Measurements from ENCODE around the gene DNAL1.
"Not testable (repeated sequence)": the region's sequence is repeated elsewhere in the genome, so short reads cannot be mapped to it uniquely, and the experiment has no call there.

Gene DNAL1

GRCh38 chr14:73644531-73645247 lies at the start of gene DNAL1:
Gene DNAL1 (plus strand): TSS chr14:73644986. CDS start chr14:73645040, 54 bp downstream.
- DNase-seq = peak; percentile 90 to 91

- DNase-seq = no peak
Observed at GRCh38 chr14:73599499-73599898, 45.3 kb upstream of the DNAL1 start.

- no peak for DNase-seq
Observed at GRCh38 chr14:73602994-73603393, 41.8 kb upstream of the DNAL1 start.

GRCh38 chr14:73606271-73606670 lies 38.5 kb upstream of the DNAL1 start:
- DNase-seq = no peak

- no peak for DNase-seq
Observed at GRCh38 chr14:73607241-73607640, 37.5 kb upstream of the DNAL1 start.

GRCh38 chr14:73610687-73611086 lies 34.1 kb upstream of the DNAL1 start:
- DNase-seq = peak in 1 of 2 experiments; percentile 13

GRCh38 chr14:73612339-73613045 lies 32.3 kb upstream of the DNAL1 start, which contains the start of gene ACOT6:
Gene ACOT6 (plus strand): TSS chr14:73612517. CDS start chr14:73612572, 55 bp downstream.
- DNase-seq = peak in 1 of 2 experiments; percentile 20

- DNase-seq = no peak
Observed at GRCh38 chr14:73613046-73613383, 31.8 kb upstream of the DNAL1 start.

- no peak for DNase-seq
Observed at GRCh38 chr14:73613419-73613963, 31.3 kb upstream of the DNAL1 start.

GRCh38 chr14:73616831-73617230 lies 28.0 kb upstream of the DNAL1 start:
- no peak for DNase-seq

GRCh38 chr14:73619524-73619923 lies 25.3 kb upstream of the DNAL1 start:
- no peak for DNase-seq

- no peak for DNase-seq
Observed at GRCh38 chr14:73620268-73620667, 24.5 kb upstream of the DNAL1 start.

GRCh38 chr14:73623504-73624054 lies 21.2 kb upstream of the DNAL1 start:
- no peak for DNase-seq

GRCh38 chr14:73625706-73626105 lies 19.1 kb upstream of the DNAL1 start:
- DNase-seq = no peak

- DNase-seq = no peak
Observed at GRCh38 chr14:73627151-73627558, 17.6 kb upstream of the DNAL1 start.

GRCh38 chr14:73630009-73630780 lies 14.6 kb upstream of the DNAL1 start:
- no peak for DNase-seq

GRCh38 chr14:73633116-73634010 lies 11.4 kb upstream of the DNAL1 start:
- DNase-seq = peak; percentile 44 to 52

- DNase-seq = peak in 1 of 2 experiments; percentile 40
Observed at GRCh38 chr14:73634011-73634833, 10.6 kb upstream of the DNAL1 start.

- not testable (repeated sequence) for DNase-seq
Observed at GRCh38 chr14:73636355-73636754, 8.4 kb upstream of the DNAL1 start.

GRCh38 chr14:73637830-73638229 lies 7.0 kb upstream of the DNAL1 start:
- DNase-seq = no peak

- DNase-seq = no peak
Observed at GRCh38 chr14:73640796-73641365, 3.9 kb upstream of the DNAL1 start.

Data from SHP77 (cell line).